Psoas muscle (tissue), 8 donors: ENCODE data around the gene UBE2E1. TPM values are rescaled to one million over a fixed set of nuclear protein-coding genes. Genes with fewer than 3 reads are reported as not detected.

Experiments
- ATAC-seq, 4 donors: fragments of 200-7000 bp; cut with Tn5 transposase; one replicate each; pipeline ENCODE4 v1.9.1; 2020; ENCODE audit warnings: moderate library complexity in 3 of 4, mild to moderate bottlenecking in 2 of 4
- DNase-seq, 2 donors: peaks; one replicate each; pipeline ENCODE4 v3.0.0-alpha.2; 2020
- H3K27ac ChIP-seq: fragments of 200-600 bp; one replicate; pipeline ENCODE4 v1.8.0; 2022
- H3K27me3 ChIP-seq, 3 donors: fragments of 200-600 bp in 1 of 3; one replicate each; pipeline versions ENCODE4 v1.6.1 to v1.8.0; 2013 to 2022; ENCODE audit warnings: low read length in 2 of 3, mild to moderate bottlenecking in 2 of 3, moderate library complexity in 1 of 3; ENCODE audit not compliant: insufficient read depth in 3 of 3
- H3K36me3 ChIP-seq, 2 donors: fragments of 200-600 bp in 1 of 2; one replicate each; pipeline versions ENCODE4 v1.6.1 to v1.8.0; 2013 to 2022; ENCODE audit warnings: low read depth in 1 of 2, mild to moderate bottlenecking in 1 of 2, moderate library complexity in 1 of 2; ENCODE audit not compliant: insufficient read depth in 1 of 2
- H3K4me1 ChIP-seq: fragments of 200-600 bp; one replicate; pipeline ENCODE4 v1.8.0; 2022
- H3K4me3 ChIP-seq: fragments of 200-600 bp; one replicate; pipeline ENCODE4 v1.8.0; 2022; ENCODE audit warnings: mild to moderate bottlenecking
- H3K9me3 ChIP-seq: fragments of 200-600 bp; one replicate; pipeline ENCODE4 v1.8.0; 2022
- WGBS, 3 donors: extraction: QIAGEN DNeasy Blood & Tissue Kit; methylation state at CpG; one replicate each; pipeline versions ENCODE4 v1.1.6 to v1.1.7; 2013; 5-methylcytosine and 5-hydroxymethylcytosine counted together
- intact Hi-C, 2 donors: fragments of 100-400 bp; cut with DNase I; formaldehyde crosslinking; loops; one replicate each; pipeline versions ENCODE4 v1.11.0 to v1.14.2; 2022
- polyA plus RNA-seq, 3 donors: library from polyadenylated mRNA; stranded (reverse); fragments of 200-250 nt; gene quantifications; one replicate each; pipeline ENCODE4 v1.2.3, GENCODE V29; 2013
- total RNA-seq, 4 donors: library from RNA; stranded (reverse); fragmentation: NEBNext Ultra II Directional in 2 of 4; extraction: Animal tissue kit (Norgen Biotek cat#: 25700) in 2 of 4; gene quantifications; one replicate each; pipeline versions ENCODE4 v1.2.1 to v1.2.4, GENCODE V29; 2021 to 2023
- TF ChIP-seq, protein P1 (sequence below): fragments of 200-600 bp; IDR thresholded peaks from one replicate; pipeline ENCODE4 v1.8.0; 2022; ENCODE audit warnings: antibody characterized with exemption
- donor health status: healthy with polysubstance abuse.
- donor health status: DM: no; HTN: no; CAD: no; lungs with moderate emphysema.
- donor health status: Bipolar disorder and iron deficiency.
- donor health status: healthy.
- donor health status: DM: yes; HTN: yes; CAD: no.
- donor health status: DM: no; HTN: no; CAD: no.
- donor health status: DM: no; HTN: no; CAD: no.
- donor health status: DM: yes; HTN: yes; CAD: no.

UBE2E1 gene
- total and polyA plus RNA-seq, 7 donors = 54.1 to 112 (median 85.9) TPM

- intact Hi-C loops = loop anchor here in 1 of 2 donors (5.0 kb wide), 1 partner anchor 50 kb away; no protein-coding TSS in a partner anchor
- peaks cover 0 to 7% of the 10 kb centered on the region in 2 donors for H3K36me3 ChIP-seq
- H3K27me3 ChIP-seq = no peaks in the 10 kb centered on the region
- TF ChIP-seq, protein P1, sequence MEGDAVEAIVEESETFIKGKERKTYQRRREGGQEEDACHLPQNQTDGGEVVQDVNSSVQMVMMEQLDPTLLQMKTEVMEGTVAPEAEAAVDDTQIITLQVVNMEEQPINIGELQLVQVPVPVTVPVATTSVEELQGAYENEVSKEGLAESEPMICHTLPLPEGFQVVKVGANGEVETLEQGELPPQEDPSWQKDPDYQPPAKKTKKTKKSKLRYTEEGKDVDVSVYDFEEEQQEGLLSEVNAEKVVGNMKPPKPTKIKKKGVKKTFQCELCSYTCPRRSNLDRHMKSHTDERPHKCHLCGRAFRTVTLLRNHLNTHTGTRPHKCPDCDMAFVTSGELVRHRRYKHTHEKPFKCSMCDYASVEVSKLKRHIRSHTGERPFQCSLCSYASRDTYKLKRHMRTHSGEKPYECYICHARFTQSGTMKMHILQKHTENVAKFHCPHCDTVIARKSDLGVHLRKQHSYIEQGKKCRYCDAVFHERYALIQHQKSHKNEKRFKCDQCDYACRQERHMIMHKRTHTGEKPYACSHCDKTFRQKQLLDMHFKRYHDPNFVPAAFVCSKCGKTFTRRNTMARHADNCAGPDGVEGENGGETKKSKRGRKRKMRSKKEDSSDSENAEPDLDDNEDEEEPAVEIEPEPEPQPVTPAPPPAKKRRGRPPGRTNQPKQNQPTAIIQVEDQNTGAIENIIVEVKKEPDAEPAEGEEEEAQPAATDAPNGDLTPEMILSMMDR = no peak
- 95 to 97% (median 96%) methylated on average over 27 to 28 of the region's 28 CpGs for WGBS, 3 donors
- peaks cover 24% of the 10 kb centered on the region for H3K4me1 ChIP-seq
- H3K9me3 ChIP-seq = no peaks in the 10 kb centered on the region
- H3K27ac ChIP-seq = no peak overlapping the region
- ATAC-seq (no peak), DNase-seq (no peak)
- H3K4me3 ChIP-seq = no peak overlapping the region
Observed at GRCh38 chr3:23882487-23882918, 76.7 kb downstream of the UBE2E1 start.

- WGBS, 3 donors = 81 to 94% (median 85%) methylated on average over 2 of the region's 2 CpGs
- H3K4me3 ChIP-seq = no peak overlapping the region
- ATAC-seq (peak in 1 of 4 donors; percentile 25), DNase-seq (no peak)
- H3K36me3 ChIP-seq = peaks cover 0 to 7% of the 10 kb centered on the region in 2 donors
- peaks cover 30% of the 10 kb centered on the region for H3K4me1 ChIP-seq
- TF ChIP-seq, protein P1 = peak; percentile 18
- no peak overlapping the region for H3K27ac ChIP-seq
- H3K9me3 ChIP-seq = no peaks in the 10 kb centered on the region
- intact Hi-C loops = loop anchor here in 1 of 2 donors (5.0 kb wide), 1 partner anchor 52 kb away; no protein-coding TSS in a partner anchor
- H3K27me3 ChIP-seq = no peaks in the 10 kb centered on the region
Observed at GRCh38 chr3:23884481-23884880, 78.7 kb downstream of the UBE2E1 start.

DNA sequence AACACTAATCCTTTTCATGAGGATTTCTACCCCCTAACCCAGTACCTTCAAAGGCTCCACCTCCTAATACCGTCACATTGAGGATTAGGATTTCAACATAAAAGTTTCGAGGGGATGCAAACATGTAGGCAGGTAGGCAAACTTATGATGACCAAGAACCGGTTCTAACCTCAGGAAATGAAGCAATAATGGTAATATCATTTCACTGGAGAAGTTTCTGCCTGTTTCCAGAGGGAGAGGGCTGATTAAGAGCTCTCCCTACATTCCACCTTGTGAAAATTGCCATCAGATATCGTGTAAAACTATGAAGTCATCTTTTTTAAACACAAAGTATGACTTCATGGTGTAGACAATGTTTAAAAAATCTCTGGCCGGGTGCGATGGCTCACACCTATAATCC lies 79.5 kb downstream of the UBE2E1 start:
- Histone ChIP-seq H3K9me3 (no peaks in the 10 kb centered on the region), H3K4me1 (peaks cover 31% of the 10 kb centered on the region), H3K4me3 (no peak overlapping the region), H3K27me3 (no peaks in the 10 kb centered on the region), H3K36me3 (peaks cover 3 to 12% of the 10 kb centered on the region in 2 donors), H3K27ac (peak overlapping the region; percentile 7)
- TF ChIP-seq, protein P1 = no peak
- WGBS, 3 donors = 79 to 85% (median 84%) methylated on average over 6 of the region's 6 CpGs
- DNase-seq = no peak
- ATAC-seq = no peak
- intact Hi-C loops = no loop called here

DNA sequence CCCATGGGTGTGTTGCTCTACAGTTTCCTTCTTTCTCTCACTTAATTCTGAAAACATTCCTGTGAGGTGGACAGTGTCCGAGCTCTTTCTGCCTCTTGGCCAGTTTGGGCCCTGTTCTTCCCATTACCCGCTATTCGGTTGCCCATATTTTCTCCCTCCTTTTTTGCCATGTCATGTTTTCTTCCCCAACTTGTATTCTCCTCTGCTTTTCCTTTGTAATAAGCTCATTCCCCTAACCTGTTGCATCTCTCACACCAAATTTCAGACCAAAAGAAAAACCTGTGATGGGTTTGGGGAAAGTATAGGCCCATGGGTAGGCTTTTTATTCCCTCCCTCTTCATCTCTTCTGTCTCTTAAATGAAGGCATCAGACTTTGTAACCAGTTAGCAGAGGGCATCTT lies 80.6 kb downstream of the UBE2E1 start:
- Histone ChIP-seq H3K36me3 (peaks cover 3 to 23% of the 10 kb centered on the region in 2 donors), H3K27ac (no peak overlapping the region), H3K9me3 (no peaks in the 10 kb centered on the region), H3K4me3 (no peak overlapping the region), H3K4me1 (peaks cover 25% of the 10 kb centered on the region), H3K27me3 (no peaks in the 10 kb centered on the region)
- intact Hi-C loops = no loop called here
- TF ChIP-seq, protein P1 = no peak
- WGBS, 3 donors = 91 to 95% (median 93%) methylated on average over 3 of the region's 3 CpGs
- ATAC-seq (no peak), DNase-seq (no peak)

- TF ChIP-seq, protein P1 = peak; percentile 89
- ATAC-seq = peak in 3 of 4 donors; percentile 36 to 64 (median 54)
- intact Hi-C loops = no loop called here
Observed at GRCh38 chr3:23888617-23889228, 83.0 kb downstream of the UBE2E1 start.

More at GRCh38 chr3:23888617-23889228, 83.0 kb downstream of the UBE2E1 start:
- 58 to 75% (median 60%) methylated on average over 3 of the region's 3 CpGs for WGBS, 3 donors
- Histone ChIP-seq H3K36me3 (peaks cover 3 to 38% of the 10 kb centered on the region in 2 donors), H3K4me3 (no peak overlapping the region), H3K27me3 (no peaks in the 10 kb centered on the region), H3K27ac (peak overlapping the region; percentile 11), H3K9me3 (no peaks in the 10 kb centered on the region), H3K4me1 (peaks cover 25% of the 10 kb centered on the region)
- no peak for DNase-seq
